ENCODE results near the gene CYGB. TPM values are rescaled to one million over a fixed set of nuclear protein-coding genes. Genes with fewer than 3 reads are reported as not detected.

Gene CYGB
- total and polyA plus RNA-seq, 2 of the 13 experiments (the other 11 are each of a cell fraction or from before 2014, with no cell fraction given) = 18.9 to 27.1 TPM

GRCh38 chr17:76497979-76498875 is 39.3 kb downstream of the CYGB start (continued):
- TF ChIP-seq FOXP4 (CRISPR knock-in tag; IDR thresholded peaks at IDR 0.05) (peak; percentile 49; the same call in 1 of the 2 replicates), TCF12 (IDR thresholded peaks at IDR 0.05) (no peak), TCF12 (CRISPR knock-in tag; IDR thresholded peaks at IDR 0.05) (0 out of 2 replicates have a peak, but pooled peaks have one; percentile 47), ZFP37 (CRISPR knock-in tag; IDR thresholded peaks at IDR 0.05; ENCODE audit: borderline replicate concordance) (no peak), ZNF501 (CRISPR knock-in tag; IDR thresholded peaks at IDR 0.05) (peak; percentile 88), RBM39 (IDR thresholded peaks at IDR 0.05; ENCODE audit: low read depth, low read length, poor library complexity, severe bottlenecking) (no peak), ZNF710 (CRISPR knock-in tag; IDR thresholded peaks at IDR 0.05; ENCODE audit: borderline replicate concordance) (peak; percentile 33; the same call in 1 of the 2 replicates), TFAP4 (IDR thresholded peaks at IDR 0.05; ENCODE audit: borderline replicate concordance, low read depth) (peak; percentile 93; the same call in 1 of the 2 replicates), HNF1A (IDR thresholded peaks at IDR 0.05; ENCODE audit: low read depth) (no peak), HNF1A (CRISPR knock-in tag; IDR thresholded peaks at IDR 0.05; ENCODE audit: borderline replicate concordance) (peak; percentile 42; the same call in 1 of the 2 replicates), PHB2 (IDR thresholded peaks at IDR 0.05; ENCODE audit: partially characterized antibody) (no peak), HNRNPUL1 (IDR thresholded peaks at IDR 0.05; ENCODE audit: low read depth, low read length) (no peak), KLF9 (CRISPR knock-in tag; IDR thresholded peaks at IDR 0.05; ENCODE audit: low read depth) (0 out of 2 replicates have a peak, but pooled peaks have one; percentile 55), ZNF530 (CRISPR knock-in tag; IDR thresholded peaks at IDR 0.05; ENCODE audit: low read depth) (no peak), SOX5 (CRISPR knock-in tag; IDR thresholded peaks at IDR 0.05; ENCODE audit: borderline replicate concordance) (peak; percentile 39; the same call in 1 of the 2 replicates), GPN1 (CRISPR knock-in tag; IDR thresholded peaks at IDR 0.05; ENCODE audit: borderline replicate concordance) (no peak), ZNF740 (CRISPR knock-in tag; IDR thresholded peaks at IDR 0.05) (0 out of 2 replicates have a peak, but pooled peaks have one; percentile 38), SALL2 (CRISPR knock-in tag; IDR thresholded peaks at IDR 0.05) (0 out of 2 replicates have a peak, but pooled peaks have one; percentile 28), SMYD3 (CRISPR knock-in tag; IDR thresholded peaks at IDR 0.05) (no peak)
